NCI-H748 treated with DMSO at 0.1 percent for 48 hours (cell line): ENCODE measurements around the gene UNC79.

Experiments
- DNase-seq: peaks from one replicate; lab custom pipeline; 2025; lab: John Stamatoyannopoulos, UW

The UNC79 gene

DNA sequence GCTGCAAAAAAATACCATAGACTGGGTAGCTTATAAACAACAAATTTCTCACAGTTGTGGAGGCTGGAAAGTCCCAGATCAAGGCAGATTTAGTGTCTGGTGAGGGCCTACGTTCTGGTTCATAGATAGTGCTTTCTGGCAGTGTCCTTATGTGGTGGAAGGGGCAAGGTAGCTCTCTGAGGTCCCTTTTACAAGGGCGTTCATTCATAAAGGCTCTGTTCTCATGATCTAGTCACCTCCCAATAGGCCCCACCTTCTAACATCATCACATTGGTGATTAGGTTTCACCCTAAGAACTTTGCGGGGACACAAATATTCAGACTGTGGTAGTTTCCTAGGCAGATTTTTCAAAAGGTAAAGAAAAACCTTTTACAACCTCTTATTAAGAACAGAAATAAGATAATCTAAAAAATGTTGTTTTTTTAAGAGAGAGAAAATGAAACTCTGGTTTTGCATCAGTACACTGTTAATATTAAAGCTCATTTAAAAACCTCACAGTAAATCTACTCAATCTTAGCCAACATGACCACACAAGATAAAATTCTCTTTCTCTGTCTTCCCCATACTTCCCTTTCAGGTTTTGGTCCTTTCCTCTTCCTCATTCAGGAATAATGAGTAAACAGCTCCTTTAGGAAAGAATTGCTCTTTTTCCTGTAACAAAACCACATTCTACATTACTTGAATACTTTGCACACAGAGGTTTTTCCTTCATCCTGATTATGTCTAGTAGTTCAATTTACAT, 117.5 kb downstream of the UNC79 start:
- no peak for DNase-seq

DNA sequence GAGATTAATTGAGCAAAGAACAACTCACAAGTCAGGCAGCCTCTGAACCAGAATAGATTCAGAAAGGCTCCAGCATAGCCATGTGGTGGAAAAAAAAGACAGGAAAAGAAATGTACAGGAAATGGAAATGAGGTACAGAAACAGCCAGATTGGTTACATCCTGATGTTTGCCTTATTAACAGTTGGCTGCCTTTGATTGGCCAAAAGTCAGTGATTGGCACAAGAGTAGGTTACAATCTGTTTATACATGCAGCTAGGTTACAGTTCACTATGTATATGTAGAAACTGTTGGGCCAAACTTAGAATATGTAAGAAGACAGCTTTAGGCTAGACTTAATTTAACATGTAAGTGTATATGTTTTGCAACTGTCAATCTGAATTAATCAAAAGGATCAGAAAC, 118.9 kb downstream of the UNC79 start:
- no peak for DNase-seq

DNA sequence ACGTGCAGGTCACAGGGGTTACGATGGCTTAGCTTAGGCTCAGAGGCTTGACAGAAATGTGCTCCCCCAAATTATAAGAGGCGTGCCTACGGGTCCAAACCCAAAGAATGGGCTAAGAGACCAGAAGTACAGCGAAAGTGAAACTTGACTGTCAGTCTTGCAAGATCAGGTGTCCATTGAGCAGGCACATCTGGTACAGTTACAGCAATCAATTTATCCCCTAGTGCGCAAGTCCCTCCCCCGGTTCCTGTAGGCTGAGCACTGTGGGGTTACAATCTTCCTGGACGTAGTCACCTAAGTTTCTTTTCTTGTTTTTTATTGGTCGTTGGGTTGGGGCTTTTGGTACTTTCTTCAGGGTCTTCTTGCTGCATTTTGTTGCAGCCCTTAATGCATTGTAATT, 134.2 kb downstream of the UNC79 start:
- DNase-seq, result no peak

DNA sequence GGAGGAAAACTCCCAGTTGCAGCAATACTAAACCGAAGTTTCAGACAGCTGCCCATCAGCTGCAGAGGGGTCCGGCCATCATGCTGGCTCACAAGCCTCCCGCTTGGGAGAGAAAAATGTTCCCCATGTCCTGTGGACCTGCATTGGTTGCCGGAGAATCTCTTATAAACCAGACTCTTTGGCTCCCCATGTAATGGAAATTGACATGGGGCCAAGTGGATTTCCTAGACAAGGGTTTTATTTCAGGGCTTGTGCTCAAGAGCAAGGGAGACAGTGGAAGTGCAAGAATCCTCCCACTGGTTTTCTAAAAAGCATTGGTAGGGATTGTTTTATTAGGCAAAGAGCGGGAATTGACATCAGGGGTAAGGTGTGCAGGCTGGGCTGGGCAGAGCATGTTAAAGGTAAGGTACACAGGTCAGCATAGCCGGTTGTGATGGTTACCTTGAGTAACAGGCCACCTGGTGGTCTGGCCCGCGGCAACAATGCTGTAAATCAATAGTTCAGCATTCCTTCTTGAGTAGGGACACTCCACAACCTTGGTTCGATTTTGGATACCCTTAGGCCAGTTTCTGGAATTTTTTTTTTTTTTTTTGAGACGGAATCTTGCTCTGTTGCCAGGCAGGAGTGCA, 135.4 kb downstream of the UNC79 start:
- DNase-seq, result no peak

DNA sequence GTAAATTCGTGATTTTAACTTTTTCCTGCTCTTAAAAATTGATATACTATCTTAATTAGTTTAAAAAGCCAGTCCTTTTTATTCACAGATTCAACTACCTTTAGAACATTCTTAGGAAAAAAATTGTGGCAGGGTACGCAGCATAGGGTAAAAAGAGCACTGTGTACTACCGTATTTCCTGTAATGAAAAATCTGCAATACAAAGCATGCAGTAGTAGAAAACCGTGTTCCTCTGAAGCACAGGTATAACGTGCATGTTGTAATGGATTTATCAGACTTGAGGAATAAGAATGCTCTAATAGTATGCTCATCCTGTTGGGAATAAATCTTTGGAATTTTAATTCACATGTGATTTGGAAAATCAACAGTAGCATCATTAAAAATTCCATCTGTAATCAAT, 140.5 kb downstream of the UNC79 start:
- no peak for DNase-seq

DNA sequence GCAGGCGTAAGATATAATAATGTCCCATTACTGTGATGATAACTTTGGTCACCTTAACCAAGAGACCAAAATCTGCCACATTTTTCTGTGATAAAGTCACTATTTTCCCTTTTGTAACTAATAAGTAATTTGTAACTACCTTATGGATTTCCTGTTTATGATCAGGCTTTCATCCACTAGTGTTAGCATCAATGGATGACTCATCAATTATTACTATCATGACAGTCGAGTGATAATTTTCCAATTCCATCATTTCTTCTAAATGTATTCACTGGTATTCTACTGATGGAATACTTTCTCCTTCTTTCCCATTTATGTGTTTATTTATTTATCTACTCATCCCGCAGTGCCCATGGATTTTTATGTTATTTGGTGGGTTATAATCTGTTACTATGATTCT, 148.4 kb downstream of the UNC79 start:
- DNase-seq, result no peak

DNA sequence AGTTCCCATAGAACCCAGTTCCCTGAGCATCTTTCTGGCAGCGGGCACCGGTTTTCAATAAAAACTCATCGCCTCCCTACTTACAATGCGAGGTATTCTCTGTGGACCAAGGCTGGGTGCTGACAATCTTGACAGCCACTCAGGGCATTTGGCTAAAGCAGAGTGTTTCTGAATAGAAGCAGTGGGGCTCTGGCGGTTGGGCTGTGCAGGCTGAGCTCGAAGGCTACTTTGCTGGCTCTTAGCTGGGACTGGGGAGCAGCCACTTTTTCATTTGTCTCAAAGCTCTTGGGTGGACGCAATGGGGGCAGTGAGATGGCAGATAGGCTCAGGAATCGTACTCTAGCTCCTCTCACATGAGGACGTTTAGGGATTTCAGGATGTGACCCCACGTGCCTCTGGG, 151.8 kb downstream of the UNC79 start:
- DNase-seq, result no peak

DNA sequence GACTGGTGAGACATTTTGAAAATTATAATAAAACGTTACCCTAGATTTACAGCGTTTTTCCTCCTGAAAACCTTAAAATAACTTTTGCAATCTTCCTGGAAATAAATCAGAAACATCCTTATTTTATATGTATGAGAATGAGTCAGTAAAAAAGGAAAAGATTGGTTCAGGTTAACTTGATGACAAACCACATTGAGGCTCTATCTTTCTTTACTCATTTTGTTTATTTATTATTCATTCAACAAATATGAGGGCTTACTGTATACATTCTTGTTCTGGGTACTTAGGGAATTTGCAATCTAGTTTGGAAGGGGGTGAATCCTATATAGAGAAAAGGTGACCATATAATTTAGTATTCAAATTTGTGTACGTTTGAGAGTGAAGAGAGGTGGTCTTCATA, 156.6 kb downstream of the UNC79 start:
- no peak for DNase-seq

DNA sequence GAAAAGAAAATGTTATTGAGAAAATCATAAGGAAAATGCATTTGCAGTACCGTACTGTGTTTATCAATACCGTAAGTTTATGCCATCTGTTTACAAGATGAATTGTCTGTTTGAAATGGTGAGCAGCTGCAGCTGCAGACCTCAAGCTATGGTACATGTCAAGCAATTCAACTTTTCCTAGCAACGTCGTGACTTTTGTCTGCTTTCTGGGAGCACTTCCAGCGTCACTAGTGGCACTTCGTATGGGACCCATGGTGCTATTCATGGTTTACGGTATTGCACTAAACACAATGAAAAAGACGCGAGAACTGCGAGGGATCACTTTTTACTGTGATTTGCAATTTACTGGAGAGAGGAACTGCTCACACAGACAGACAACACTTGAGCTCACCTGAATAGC, 160.8 kb downstream of the UNC79 start:
- DNase-seq, result no peak

DNA sequence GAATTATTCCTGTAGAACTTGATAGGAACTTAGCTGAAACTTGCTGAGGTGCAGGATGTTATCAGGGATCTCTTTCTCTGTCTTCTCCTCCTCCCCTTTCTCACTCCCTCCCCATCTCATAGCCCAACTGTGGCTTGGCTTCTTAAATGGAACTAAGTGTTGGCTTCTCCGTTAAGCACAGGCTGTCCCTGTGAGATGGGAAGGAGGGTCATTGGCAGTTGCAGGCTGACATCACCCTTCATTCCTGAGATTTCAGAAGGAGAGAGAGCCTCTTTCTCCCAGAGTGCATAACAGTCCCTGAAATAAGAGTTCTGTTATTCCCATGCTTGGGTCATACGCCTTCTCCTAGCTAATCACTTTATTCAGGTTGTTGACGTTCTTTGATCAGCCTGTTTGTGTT, 162.0 kb downstream of the UNC79 start:
- DNase-seq, result no peak

DNA sequence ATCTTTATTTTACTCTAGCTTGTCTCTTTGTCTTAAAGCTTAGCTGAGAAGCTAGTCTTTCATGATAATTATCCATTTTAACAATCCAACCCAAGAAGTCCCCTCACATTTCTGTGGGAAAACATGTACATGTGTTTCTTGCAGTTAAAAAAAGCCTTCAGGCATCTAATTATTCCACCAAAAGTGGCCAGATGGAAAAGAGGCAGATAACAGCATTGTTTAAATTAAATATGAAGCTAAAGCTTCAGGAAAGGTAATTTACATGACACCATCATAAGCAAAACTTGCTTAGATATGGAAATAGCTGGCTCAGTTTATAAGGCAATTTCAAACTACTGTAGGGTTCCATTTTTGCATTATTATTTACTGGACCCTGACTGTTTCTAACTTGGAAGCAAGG, 175.4 kb downstream of the UNC79 start:
- DNase-seq, result no peak

DNA sequence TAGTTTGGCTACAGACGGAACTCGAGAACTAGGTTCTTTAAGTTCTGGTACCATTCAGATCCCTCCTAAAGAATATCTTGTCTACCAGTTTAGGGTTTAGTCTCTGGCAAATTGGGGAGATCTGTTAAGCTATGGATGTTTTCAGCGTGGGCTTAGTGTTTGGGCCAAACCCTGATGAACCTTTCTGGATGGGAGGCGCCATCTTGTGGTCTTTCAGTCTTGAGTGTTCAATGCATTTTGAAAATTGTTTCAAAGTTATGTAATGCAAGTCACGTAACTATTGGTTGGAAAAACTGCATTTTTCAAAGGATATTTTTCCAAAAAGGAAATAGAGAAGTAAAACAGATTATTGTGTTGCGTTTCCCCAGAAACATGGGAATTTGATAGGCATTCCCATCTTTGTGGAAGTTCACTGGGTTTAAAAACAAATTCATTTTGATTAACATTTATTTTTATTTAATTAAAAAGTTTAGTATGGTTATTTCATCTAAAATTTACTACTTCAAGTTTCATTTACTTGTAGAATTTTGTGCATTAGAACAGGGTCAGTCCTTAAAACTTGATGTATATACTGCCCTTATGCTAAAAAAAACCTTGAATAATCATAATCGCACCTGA, 188.5 kb downstream of the UNC79 start:
- DNase-seq, result peak; percentile 54

DNA sequence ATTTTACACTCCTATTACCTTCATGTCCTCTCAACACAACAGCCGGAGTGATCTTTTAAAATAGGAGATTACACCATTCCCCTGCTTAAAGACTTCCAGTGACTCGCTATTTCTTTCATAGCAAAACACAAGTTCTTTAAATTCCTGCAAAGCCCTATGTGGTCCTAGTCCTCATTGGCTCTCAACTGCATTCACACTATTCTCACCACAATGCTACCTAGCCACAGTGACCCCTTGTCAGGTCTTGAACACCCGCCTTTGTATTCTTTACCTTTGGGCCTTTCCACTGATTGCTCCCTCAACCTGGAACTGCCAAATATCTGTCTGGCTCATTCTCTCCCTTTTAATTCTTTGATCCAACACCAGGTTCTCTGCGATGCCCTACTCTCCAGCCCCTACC, 197.3 kb downstream of the UNC79 start:
- no peak for DNase-seq

DNA sequence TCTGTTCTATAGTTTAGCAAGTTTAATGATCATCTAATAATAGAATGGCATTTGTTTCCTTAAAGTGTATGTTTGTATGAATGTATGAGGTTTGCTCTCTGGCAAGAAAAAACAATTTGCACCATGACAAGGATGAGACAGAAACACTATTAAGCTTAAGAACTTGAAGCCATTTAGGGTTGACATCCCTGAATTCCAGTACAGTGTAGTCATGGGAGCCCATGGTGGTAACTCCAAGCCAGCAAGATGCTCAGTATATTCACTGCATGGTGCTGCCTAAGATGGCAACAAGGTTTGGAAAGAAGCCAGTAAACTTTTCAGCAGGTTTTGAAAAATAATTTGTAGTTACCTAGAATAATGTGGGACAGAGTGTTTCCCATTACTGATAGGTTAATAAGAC, 198.9 kb downstream of the UNC79 start:
- no peak for DNase-seq

DNA sequence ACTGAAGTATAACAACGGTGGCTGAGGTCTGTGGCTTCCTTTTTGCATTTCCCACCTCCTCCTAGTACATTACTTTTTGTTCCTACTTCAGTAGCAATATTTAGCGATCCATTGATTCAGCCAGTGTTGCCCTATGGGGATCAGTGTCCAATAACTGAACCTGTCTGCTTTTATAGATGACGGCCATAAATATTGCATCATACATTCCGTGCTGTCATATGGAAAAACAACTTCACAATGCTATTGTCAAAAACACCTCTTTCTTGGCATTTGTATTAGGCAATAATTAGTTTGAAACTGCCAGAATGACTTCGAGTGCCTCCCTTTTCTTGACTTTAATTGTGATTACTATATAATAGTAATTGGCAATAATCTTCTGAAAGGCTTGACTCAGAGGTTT, 208.1 kb downstream of the UNC79 start:
- DNase-seq, result no peak

DNA sequence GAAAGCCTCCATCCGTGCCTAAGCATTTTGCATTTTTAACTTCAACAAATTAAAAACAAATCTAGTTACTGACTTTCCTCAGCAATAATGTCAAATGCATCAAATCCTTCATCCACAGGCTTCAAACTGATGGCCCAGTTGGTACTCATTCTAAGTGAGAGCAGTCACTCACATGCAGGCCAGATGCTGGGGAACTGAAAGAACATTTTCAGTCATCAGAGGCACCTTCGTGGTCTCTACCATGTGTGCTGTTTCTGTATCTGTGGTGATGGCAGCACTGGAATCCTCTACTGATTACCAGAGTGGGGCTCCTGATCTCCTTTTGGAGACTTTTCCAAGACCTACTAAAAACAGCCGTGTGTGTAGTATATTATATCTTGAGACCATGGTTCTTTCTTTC, 212.4 kb downstream of the UNC79 start:
- no peak for DNase-seq

DNA sequence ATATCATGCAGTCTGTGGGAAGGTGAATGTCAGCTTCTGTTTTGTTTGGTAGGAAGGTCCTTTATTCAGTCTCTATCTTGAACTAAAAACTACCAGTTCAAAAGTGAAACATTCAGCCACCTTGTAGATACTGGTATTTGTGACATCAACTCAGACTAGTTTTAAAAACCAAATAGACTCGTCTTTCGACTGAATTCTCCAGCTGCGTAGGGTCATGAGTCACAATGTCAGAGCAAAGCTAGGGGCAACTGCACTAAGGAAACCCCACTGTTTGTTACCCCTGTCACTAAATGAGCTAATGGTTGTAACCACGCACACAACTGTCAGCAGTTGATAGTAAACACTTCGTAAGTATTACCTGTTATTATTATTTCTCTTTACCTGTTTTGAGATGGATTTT, 212.9 kb downstream of the UNC79 start:
- DNase-seq, result no peak

DNA sequence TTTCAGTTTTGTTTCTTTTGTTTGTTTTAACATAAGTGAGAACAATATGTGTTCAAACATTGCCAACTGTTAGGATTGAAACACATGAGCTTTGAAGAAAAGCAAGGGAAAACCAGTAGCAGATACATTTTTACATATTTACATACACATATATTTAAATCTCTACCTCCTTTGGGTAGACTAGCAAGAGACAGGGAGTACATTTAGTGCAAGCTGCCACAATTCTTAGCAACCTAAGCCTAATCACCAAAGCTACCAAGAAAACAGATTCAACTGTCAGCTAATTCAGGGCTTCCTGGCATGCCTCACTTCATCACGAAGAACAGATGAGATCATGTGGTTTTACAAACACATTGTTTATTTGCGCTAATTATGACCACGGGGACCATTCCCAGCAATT, 214.5 kb downstream of the UNC79 start:
- no peak for DNase-seq

DNA sequence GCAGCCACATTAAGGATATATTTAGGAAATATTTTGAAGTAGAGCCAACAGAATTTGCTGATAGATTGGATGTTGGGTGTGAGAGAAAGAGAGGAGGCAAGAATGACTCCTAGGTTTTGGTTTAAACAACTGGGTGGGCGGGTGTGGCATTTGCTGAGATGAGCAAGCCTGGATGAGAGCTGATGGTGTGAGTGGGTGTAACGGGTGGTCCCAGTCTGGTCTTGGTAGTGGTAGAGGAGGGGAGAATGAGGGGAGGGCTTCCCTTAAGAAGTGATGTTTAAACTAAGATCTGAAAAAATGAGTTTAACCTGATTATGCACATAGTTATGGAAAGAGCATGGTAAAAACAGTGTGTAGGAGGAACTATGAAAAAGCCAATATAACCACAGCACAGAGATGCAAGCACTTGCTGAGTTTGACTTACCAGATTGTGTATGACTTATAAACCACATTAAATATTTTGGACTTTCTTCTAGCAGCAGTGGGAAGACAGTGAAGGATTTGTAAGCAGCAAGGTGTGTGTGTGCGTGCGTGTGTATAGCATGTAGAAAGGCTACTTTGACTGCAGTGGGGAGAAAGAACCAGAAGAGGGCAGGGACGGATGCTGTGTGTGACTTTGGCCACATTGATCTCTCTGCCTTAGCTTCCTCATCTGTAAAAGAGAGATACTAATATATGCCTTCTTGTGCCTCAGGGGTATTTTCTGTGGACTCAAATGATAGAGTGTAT, 217.9 kb downstream of the UNC79 start:
- DNase-seq, result peak; percentile 32

DNA sequence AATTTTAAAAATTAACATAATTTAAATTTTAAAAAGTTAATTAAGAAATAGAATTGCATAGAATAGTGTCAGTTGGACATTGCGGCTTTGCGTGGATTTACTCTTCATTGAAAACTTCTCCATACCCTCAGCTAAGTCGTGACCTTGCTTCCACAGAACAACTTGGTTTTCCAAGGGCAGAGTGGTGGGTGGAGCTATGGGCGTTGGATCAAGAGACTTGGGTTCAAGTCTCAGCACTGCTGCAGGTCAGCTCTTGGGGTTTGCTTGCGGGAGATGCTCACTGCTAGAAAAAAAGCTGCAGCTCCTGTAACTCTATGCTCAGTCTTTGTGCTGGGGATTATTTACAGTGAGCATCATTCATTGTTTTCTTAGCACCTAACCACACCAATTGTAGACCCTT, 223.9 kb downstream of the UNC79 start:
- no peak for DNase-seq

DNA sequence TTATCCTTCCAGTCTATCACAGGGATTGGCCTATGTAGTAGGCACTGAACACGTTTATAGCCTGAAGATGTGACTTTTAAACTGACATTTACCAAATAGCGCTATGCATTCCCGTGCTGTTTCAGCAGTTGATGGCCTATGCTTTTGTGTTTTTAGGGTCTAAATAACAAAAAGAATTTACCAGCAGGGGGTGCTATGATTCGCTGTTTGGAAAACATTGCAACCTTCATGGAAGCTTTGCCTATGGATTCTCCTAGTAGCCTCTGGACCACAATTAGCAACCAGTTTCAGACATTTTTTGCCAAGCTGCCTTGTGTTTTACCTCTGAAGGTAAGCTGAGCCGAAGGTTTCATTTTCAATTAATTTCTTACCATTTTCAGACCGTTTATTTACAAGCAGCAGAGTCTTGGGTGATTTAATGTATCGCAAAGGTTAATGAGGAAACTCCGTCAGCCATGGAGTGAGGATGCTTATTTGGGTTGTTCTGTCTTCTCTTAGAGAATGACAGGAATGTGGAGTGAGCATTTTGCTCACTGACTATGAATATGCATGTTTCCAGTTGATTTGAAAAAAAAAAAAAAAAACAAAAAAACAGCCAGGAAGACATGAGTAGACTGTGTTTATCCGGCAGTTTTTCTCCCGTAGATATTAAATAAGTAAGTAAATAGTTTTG, 224.5 kb downstream of the UNC79 start:
- DNase-seq, result peak; percentile 31

DNA sequence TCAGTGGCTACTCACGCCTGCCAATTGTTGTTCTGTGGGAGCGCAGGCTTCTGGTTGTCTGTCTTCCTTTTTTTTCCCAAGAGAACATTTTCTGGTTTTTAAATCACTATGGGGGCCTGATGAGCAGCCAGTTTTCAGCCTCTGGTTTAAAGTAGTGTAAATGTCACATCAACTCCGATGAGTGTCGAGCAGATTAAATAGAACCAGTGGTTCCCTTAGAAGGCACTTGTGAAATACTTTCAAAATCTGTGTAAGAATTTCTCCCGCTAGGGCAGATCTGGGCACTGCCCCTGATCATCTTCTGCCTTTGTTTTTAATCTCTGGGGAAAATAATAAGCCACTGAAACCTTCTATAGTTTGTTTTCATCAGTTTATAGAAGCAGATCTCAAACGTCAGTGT, 227.1 kb downstream of the UNC79 start:
- no peak for DNase-seq
